Measurements from ENCODE around the gene ZSWIM8.

- TF ChIP-seq CTCF (IDR thresholded peaks at IDR 0.05): no peak
- no peak for TF ChIP-seq EP300 (IDR thresholded peaks at IDR 0.05; ENCODE audit: low read depth)
Observed at GRCh38 chr10:73780301-73780700, 5.1 kb upstream of the ZSWIM8 start.
